H1 (cell line): ENCODE measurements around the gene PLCL1. TPM values are rescaled to one million over a fixed set of nuclear protein-coding genes. Genes with fewer than 3 reads are reported as not detected.

Experiments used
- CTCF ChIA-PET: fragments of 300-600 bp; sonication (Branson Sonifier 250); formaldehyde crosslinking; loops from one replicate; lab custom pipeline; 2021; ENCODE audit not compliant: partially characterized antibody; lab: Charles Lee
- POLR2A ChIA-PET: fragments of 300-600 bp; sonication (Branson Sonifier 250); formaldehyde crosslinking; loops from one replicate; lab custom pipeline; 2021; ENCODE audit warnings: inconsistent platforms; ENCODE audit not compliant: partially characterized antibody; lab: Charles Lee
- DNase-seq, 2 experiments: peaks; one replicate each; pipeline versions ENCODE4 v3.0.0 to v3.0.0-alpha.2; 2010 to 2022; ENCODE audit warnings: low spot score in 2 of 2, low read depth in 1 of 2, mixed read lengths in 1 of 2
- FAIRE-seq: peaks from 2 replicates; lab custom pipeline; 2011; peaks lifted over from hg19 to GRCh38; lab: Jason Lieb, UNC
- H2AFZ ChIP-seq: 2 replicates; pipeline ENCODE4 v1.8.1; 2012; ENCODE audit warnings: low read length, inconsistent platforms
- H2AK5ac ChIP-seq: 2 replicates; pipeline ENCODE4 v1.6.1; 2013; ENCODE audit warnings: low read depth, low read length
- H2BK120ac ChIP-seq: replicated peaks from 2 replicates; pipeline ENCODE3; 2013; ENCODE audit warnings: low read depth, low read length, inconsistent platforms
- H2BK12ac ChIP-seq: 2 replicates; pipeline ENCODE4 v1.6.1; 2013; ENCODE audit warnings: low read depth, low read length
- H2BK15ac ChIP-seq: 2 replicates; pipeline ENCODE4 v1.6.1; 2013; ENCODE audit warnings: low read length
- H2BK20ac ChIP-seq: 2 replicates; pipeline ENCODE4 v1.6.1; 2013; ENCODE audit warnings: low read length
- H2BK5ac ChIP-seq: 2 replicates; pipeline ENCODE4 v1.6.1; 2013; ENCODE audit warnings: low read depth, low read length
- H3K14ac ChIP-seq: 2 replicates; pipeline ENCODE4 v1.6.1; 2013; ENCODE audit warnings: inconsistent platforms; ENCODE audit not compliant: insufficient read length
- H3K18ac ChIP-seq: 2 replicates; pipeline ENCODE4 v1.6.1; 2013; ENCODE audit warnings: low read length; ENCODE audit errors: extremely low read depth
- H3K23ac ChIP-seq: 2 replicates; pipeline ENCODE4 v1.6.1; 2013; ENCODE audit warnings: inconsistent platforms; ENCODE audit not compliant: insufficient read length
- H3K23me2 ChIP-seq: 2 replicates; pipeline ENCODE4 v1.6.1; 2013; ENCODE audit warnings: low read depth, low read length
- H3K27ac ChIP-seq: 2 replicates; pipeline ENCODE4 v1.6.1; 2011; ENCODE audit warnings: low read depth, low read length, inconsistent platforms
- H3K27me3 ChIP-seq, 4 experiments: replicated peaks in 1 of 4; 1 replicate in 1 of 4; 2 replicates in 3 of 4; pipeline versions ENCODE4 v1.6.1 to v1.8.1; 2011 to 2013; ENCODE audit warnings: low read length in 3 of 4, mild to moderate bottlenecking in 3 of 4, inconsistent platforms in 2 of 4, mixed read lengths in 2 of 4, moderate library complexity in 1 of 4; ENCODE audit not compliant: control insufficient read depth in 3 of 4, insufficient read depth in 3 of 4; ENCODE audit errors: extremely low read depth in 1 of 4
- H3K36me3 ChIP-seq, 4 experiments: 2 replicates each; pipeline versions ENCODE4 v1.6.1 to v1.8.1; 2011 to 2013; ENCODE audit warnings: mild to moderate bottlenecking in 4 of 4, low read length in 3 of 4, moderate library complexity in 2 of 4, control low read depth in 1 of 4, inconsistent platforms in 1 of 4; ENCODE audit not compliant: insufficient read depth in 4 of 4, control insufficient read depth in 2 of 4
- H3K4ac ChIP-seq: replicated peaks from 2 replicates; pipeline ENCODE3; 2013; ENCODE audit warnings: low read length, low read depth, mixed read lengths, inconsistent platforms; ENCODE audit not compliant: insufficient read length
- H3K4me1 ChIP-seq, 4 experiments: replicated peaks in 1 of 4; 1 replicate in 1 of 4; 2 replicates in 3 of 4; pipeline versions ENCODE4 v1.6.1 to v1.8.1; 2011 to 2013; ENCODE audit warnings: low read length in 3 of 4, inconsistent platforms in 2 of 4, mixed read lengths in 1 of 4; ENCODE audit not compliant: insufficient read depth in 4 of 4, control insufficient read depth in 3 of 4
- H3K4me2 ChIP-seq, 2 experiments: 2 replicates each; pipeline versions ENCODE4 v1.6.1 to v1.8.1; 2011 to 2013; ENCODE audit warnings: low read depth in 2 of 2, low read length in 2 of 2, control low read depth in 1 of 2, inconsistent platforms in 1 of 2, mild to moderate bottlenecking in 1 of 2; ENCODE audit not compliant: insufficient read depth in 1 of 2
- H3K4me3 ChIP-seq, 4 experiments: fragments of 200-600, 300-600 bp in 1 of 4; sonication (generic), shearing (Covaris generic), sonication (Bioruptor Twin) in 1 of 4; 2 replicates each; pipeline versions ENCODE4 v1.5.1 to v1.8.1; 2011 to 2016; ENCODE audit warnings: low read length in 4 of 4, low read depth in 3 of 4, control low read depth in 2 of 4, inconsistent platforms in 2 of 4, mild to moderate bottlenecking in 2 of 4, mixed read lengths in 1 of 4, moderate library complexity in 1 of 4; ENCODE audit not compliant: insufficient read depth in 2 of 4; ENCODE audit errors: extremely low read depth in 1 of 4
- H3K56ac ChIP-seq: replicated peaks from 2 replicates; pipeline ENCODE3; 2013; ENCODE audit warnings: low read depth, mild to moderate bottlenecking, mixed read lengths, low read length, inconsistent platforms; ENCODE audit not compliant: insufficient read length
- H3K79me1 ChIP-seq: 2 replicates; pipeline ENCODE4 v1.6.1; 2013; ENCODE audit warnings: low read depth, low read length, control low read depth
- H3K79me2 ChIP-seq, 2 experiments: 2 replicates each; pipeline versions ENCODE4 v1.6.1 to v1.8.1; 2012 to 2013; ENCODE audit warnings: low read length in 2 of 2, mild to moderate bottlenecking in 2 of 2, inconsistent platforms in 1 of 2; ENCODE audit not compliant: insufficient read depth in 2 of 2, control insufficient read depth in 1 of 2
- H3K9ac ChIP-seq, 4 experiments: replicated peaks in 1 of 4; 1 replicate in 1 of 4; 2 replicates in 3 of 4; pipeline versions ENCODE4 v1.6.1 to v1.8.1; 2011 to 2013; ENCODE audit warnings: low read depth in 3 of 4, low read length in 3 of 4, control low read depth in 2 of 4, mild to moderate bottlenecking in 2 of 4, moderate library complexity in 2 of 4, inconsistent platforms in 1 of 4; ENCODE audit errors: extremely low read depth in 1 of 4
- H3K9me3 ChIP-seq, 2 experiments: 2 replicates each; pipeline versions ENCODE4 v1.6.1 to v1.8.1; 2012 to 2013; ENCODE audit warnings: mild to moderate bottlenecking in 2 of 2, moderate library complexity in 2 of 2, control low read depth in 1 of 2, inconsistent platforms in 1 of 2, low read depth in 1 of 2, low read length in 1 of 2, mixed read lengths in 1 of 2; ENCODE audit not compliant: insufficient read depth in 2 of 2
- H4K20me1 ChIP-seq, 2 experiments: replicated peaks in 1 of 2; 2 replicates each; pipeline versions ENCODE3 to v1.8.1; 2011 to 2013; ENCODE audit warnings: inconsistent platforms in 2 of 2, low read length in 2 of 2, mild to moderate bottlenecking in 1 of 2; ENCODE audit not compliant: insufficient read depth in 2 of 2, control insufficient read depth in 1 of 2
- H4K5ac ChIP-seq: 2 replicates; pipeline ENCODE4 v1.6.1; 2013; ENCODE audit warnings: low read length, low read depth, mixed read lengths, inconsistent platforms; ENCODE audit not compliant: insufficient read length
- H4K8ac ChIP-seq: 2 replicates; pipeline ENCODE4 v1.8.0; 2013; ENCODE audit warnings: mild to moderate bottlenecking, moderate library complexity, low read length, inconsistent platforms; ENCODE audit not compliant: insufficient read depth; ENCODE audit errors: extremely low read depth
- H4K91ac ChIP-seq: replicated peaks from 2 replicates; pipeline ENCODE3; 2013; ENCODE audit warnings: low read length, mixed read lengths, inconsistent platforms; ENCODE audit not compliant: insufficient read length
- GTF2F1 ChIP-seq: IDR thresholded peaks from 2 replicates; pipeline ENCODE4 v1.6.1; 2012; ENCODE audit warnings: low read depth, low read length, improper control_type of control experiment, borderline replicate concordance
- WGBS, 2 experiments: shearing (Covaris generic) in 1 of 2; methylation state at CpG; one replicate each; pipeline versions ENCODE4 v1.1.6 to v1.1.7; 2013 to 2015; ENCODE audit warnings: low lambda C conversion rate in 2 of 2, mixed read lengths in 2 of 2, inconsistent platforms in 1 of 2, low coverage in 1 of 2, missing lambda C conversion rate in 1 of 2; ENCODE audit not compliant: insufficient replicate concordance in 2 of 2, insufficient coverage in 1 of 2, insufficient read length in 1 of 2; ENCODE audit errors: extremely low coverage in 1 of 2, missing lambda C conversion rate in 1 of 2; 5-methylcytosine and 5-hydroxymethylcytosine counted together
- polyA plus RNA-seq, 7 experiments: library from polyadenylated mRNA; depleted of rRNA in 3 of 7; stranded (reverse) in 5 of 7; unstranded in 2 of 7; fragments of >200 nt in 5 of 7; fragments of 200-250 nt in 2 of 7; gene quantifications; 1 replicate in 5 of 7; 2 replicates in 1 of 7; 4 replicates in 1 of 7; pipeline versions ENCODE4 v1.2.1 to v1.2.3, GENCODE V29; 2011 to 2013; ENCODE audit warnings: missing spikeins in 2 of 7, mixed read lengths in 2 of 7
- total RNA-seq: library from RNA; stranded (reverse); fragmentation: NEBNext Ultra II Directional; extraction: Animal tissue kit (Norgen Biotek cat#: 25700); gene quantifications from 2 replicates; pipeline ENCODE4 v1.2.1, GENCODE V29; 2021
- TF ChIP-seq, protein P1 (sequence below), 3 experiments: IDR thresholded peaks; 1 replicate in 2 of 3; 2 replicates in 1 of 3; pipeline versions ENCODE4 v1.5.1 to v1.6.1; 2011; ENCODE audit warnings: low read length in 3 of 3, mild to moderate bottlenecking in 3 of 3, inconsistent platforms in 2 of 3, low read depth in 1 of 3, moderate library complexity in 1 of 3; ENCODE audit not compliant: insufficient read depth in 1 of 3; ENCODE audit errors: control extremely low read depth in 1 of 3

The PLCL1 gene
- total and polyA plus RNA-seq, 2 of the 8 experiments (the other 6 are each of a cell fraction or from before 2014, with no cell fraction given), result not detected

DNA sequence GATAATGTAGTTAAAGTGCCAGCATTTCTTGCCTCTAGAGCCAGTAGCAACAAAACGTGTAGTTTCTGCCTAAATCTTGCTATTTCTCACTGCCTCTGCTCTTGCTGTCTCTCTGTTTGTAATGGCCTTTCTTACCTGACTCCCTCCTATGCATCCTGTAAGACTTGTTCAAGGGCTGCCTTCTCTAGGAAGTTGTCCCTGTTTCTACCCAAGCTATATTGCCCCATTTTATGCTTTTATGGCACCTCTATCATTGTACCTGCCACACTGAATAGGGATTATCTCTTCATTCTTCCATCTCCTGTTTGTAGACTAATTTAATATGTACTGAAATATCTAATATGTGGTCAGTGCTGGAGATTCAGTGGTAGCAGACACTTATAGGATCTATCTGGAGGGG, 49.2 kb downstream of the PLCL1 start:
- no peak overlapping the region for H4K8ac ChIP-seq
- no peak overlapping the region for H3K18ac ChIP-seq
- H2AFZ ChIP-seq, result no peak overlapping the region
- H3K36me3 ChIP-seq, result no peaks in the 10 kb centered on the region
- TF ChIP-seq, protein P1, sequence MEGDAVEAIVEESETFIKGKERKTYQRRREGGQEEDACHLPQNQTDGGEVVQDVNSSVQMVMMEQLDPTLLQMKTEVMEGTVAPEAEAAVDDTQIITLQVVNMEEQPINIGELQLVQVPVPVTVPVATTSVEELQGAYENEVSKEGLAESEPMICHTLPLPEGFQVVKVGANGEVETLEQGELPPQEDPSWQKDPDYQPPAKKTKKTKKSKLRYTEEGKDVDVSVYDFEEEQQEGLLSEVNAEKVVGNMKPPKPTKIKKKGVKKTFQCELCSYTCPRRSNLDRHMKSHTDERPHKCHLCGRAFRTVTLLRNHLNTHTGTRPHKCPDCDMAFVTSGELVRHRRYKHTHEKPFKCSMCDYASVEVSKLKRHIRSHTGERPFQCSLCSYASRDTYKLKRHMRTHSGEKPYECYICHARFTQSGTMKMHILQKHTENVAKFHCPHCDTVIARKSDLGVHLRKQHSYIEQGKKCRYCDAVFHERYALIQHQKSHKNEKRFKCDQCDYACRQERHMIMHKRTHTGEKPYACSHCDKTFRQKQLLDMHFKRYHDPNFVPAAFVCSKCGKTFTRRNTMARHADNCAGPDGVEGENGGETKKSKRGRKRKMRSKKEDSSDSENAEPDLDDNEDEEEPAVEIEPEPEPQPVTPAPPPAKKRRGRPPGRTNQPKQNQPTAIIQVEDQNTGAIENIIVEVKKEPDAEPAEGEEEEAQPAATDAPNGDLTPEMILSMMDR (IDR thresholded peaks at IDR 0.05; ENCODE audit: control extremely low read depth in 1 of 3, insufficient read depth in 1 of 3, low read depth in 1 of 3, low read length in 3 of 3), result no peak
- no peak for TF ChIP-seq GTF2F1
- H2AK5ac ChIP-seq, result no peak overlapping the region
- H4K20me1 ChIP-seq, result no peaks in the 10 kb centered on the region
- H2BK5ac ChIP-seq, result no peak overlapping the region
- H3K27ac ChIP-seq, result no peak overlapping the region
- peaks cover 0 to 2% of the 10 kb centered on the region in 2 experiments; a peak in 1 of 4 replicates for H3K9me3 ChIP-seq
- H3K14ac ChIP-seq, result no peak overlapping the region
- H3K56ac ChIP-seq, result no peak overlapping the region
- H4K5ac ChIP-seq, result no peak overlapping the region
- POLR2A ChIA-PET, result no interaction called here
- H3K4ac ChIP-seq, result no peak overlapping the region
- H3K23me2 ChIP-seq, result no peaks in the 10 kb centered on the region; the same call in 1 of the 2 replicates
- no peak overlapping the region for H4K91ac ChIP-seq
- H2BK15ac ChIP-seq, result no peak overlapping the region
- H3K79me2 ChIP-seq, result no peaks in the 10 kb centered on the region
- no peak overlapping the region for H3K9ac ChIP-seq
- H2BK120ac ChIP-seq, result no peak overlapping the region
- no peak overlapping the region for H3K23ac ChIP-seq
- CTCF ChIA-PET, result interaction anchor here (0.9 to 4.6 kb wide), 7 partner anchors 15 to 443 kb away, joined by 3 to 34 read pairs (median 5); no protein-coding TSS in a partner anchor
- H3K27me3 ChIP-seq, result no peaks in the 10 kb centered on the region
- FAIRE-seq, result no peak
- 88% methylated on average over 1 of the region's 1 CpG; no CpG with 5 or more reads in 1 of the 2 experiments for WGBS, 2 experiments
- H3K4me2 ChIP-seq, result no peak overlapping the region
- H3K4me1 ChIP-seq, result no peaks in the 10 kb centered on the region
- no peak overlapping the region for H2BK20ac ChIP-seq
- H3K79me1 ChIP-seq, result no peaks in the 10 kb centered on the region
- no peak overlapping the region for H3K4me3 ChIP-seq
- H2BK12ac ChIP-seq, result no peak overlapping the region
- no peak for DNase-seq
